NT2/D1 (cell line): Measurements from ENCODE around the gene POGK.

Source experiments
- SUZ12 ChIP-seq: IDR thresholded peaks from 2 replicates; pipeline ENCODE4 v1.6.1; 2011; ENCODE audit not compliant: insufficient read length, insufficient read depth; ENCODE audit errors: extremely low read depth
- YY1 ChIP-seq: IDR thresholded peaks from 2 replicates; pipeline ENCODE4 v1.6.1; 2011; ENCODE audit not compliant: insufficient read length, insufficient read depth
- ZNF274 ChIP-seq: IDR thresholded peaks from 2 replicates; pipeline ENCODE4 v1.6.1; 2011; ENCODE audit warnings: mild to moderate bottlenecking, low read depth, low read length

GRCh38 chr1:166852918-166853317 is 13.6 kb downstream of the POGK start:
- no peak for TF ChIP-seq YY1
- TF ChIP-seq ZNF274, result no peak
- TF ChIP-seq SUZ12, result no peak
